IPS-NIHi11 (cell line): Measurements from ENCODE around the gene C11orf21.
"Not testable (repeated sequence)": the region's sequence is repeated elsewhere in the genome, so short reads cannot be mapped to it uniquely, and the experiment has no call there.

Source experiments
- DNase-seq: peaks from one replicate; pipeline ENCODE4 v3.0.0; 2012; ENCODE audit warnings: mixed read lengths, low spot score

The C11orf21 gene

DNA sequence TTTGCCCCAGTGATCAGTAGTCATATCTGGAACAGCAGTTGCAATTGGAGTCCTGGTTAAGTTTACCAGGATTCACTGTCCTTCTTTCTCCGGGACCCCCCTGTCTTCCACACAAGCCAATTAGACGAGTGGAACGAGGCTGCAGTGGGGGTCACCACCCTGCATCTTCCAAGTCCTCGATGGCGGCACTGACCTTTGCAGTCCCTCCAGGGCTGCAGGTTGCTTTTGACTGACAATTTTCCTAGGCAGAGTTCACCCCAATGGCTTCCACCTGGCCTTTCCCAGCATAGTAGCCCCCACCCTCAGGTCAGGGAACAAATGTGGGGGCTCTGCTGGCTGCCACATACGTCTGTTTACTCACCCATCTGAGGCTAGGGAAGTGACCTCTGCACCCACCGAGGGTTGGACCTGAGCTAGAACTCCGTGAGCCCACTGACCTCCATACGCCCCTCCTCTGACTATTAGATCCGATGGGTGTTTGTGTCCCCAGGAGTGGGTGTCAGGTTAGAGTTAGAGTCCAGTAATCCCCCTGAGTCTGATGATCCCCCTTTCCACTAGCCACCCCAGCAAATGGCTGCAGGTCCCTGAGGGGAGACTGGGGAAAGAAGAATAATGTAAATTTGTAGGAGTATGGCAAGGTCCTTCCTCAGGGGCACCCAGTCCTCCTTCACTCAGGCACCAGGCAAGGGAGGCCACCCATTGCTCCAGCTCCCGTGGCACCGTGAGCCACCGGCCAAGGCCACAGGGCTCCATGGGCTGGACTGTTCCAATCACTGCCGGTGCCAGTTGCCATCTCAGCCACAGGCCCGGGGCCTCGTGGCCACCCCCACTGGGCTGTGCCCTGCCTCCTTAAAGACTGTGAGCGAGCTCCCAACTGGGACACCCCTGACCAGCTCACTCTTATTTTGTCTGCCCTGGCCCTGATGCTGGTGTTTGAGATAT, 5.5 kb downstream of the C11orf21 start:
- DNase-seq: no peak

DNA sequence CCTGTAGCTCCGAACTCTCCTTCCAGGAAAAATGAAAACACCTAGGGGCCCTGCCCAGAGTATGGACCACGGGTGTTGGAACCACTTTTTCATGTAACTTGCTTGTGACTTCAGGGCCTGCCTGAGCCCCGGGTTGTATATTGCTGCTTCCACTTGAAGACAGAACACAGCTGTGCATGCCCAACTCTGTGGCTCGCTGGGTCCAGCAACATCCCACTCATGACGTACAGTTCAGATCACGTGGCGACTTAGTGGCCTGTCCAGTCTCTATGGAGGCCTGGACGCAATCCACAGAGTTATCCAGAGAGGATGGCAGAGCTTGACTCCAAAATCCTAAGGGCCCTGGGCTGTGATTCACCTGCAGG, 6.8 kb downstream of the C11orf21 start:
- no peak for DNase-seq

DNA sequence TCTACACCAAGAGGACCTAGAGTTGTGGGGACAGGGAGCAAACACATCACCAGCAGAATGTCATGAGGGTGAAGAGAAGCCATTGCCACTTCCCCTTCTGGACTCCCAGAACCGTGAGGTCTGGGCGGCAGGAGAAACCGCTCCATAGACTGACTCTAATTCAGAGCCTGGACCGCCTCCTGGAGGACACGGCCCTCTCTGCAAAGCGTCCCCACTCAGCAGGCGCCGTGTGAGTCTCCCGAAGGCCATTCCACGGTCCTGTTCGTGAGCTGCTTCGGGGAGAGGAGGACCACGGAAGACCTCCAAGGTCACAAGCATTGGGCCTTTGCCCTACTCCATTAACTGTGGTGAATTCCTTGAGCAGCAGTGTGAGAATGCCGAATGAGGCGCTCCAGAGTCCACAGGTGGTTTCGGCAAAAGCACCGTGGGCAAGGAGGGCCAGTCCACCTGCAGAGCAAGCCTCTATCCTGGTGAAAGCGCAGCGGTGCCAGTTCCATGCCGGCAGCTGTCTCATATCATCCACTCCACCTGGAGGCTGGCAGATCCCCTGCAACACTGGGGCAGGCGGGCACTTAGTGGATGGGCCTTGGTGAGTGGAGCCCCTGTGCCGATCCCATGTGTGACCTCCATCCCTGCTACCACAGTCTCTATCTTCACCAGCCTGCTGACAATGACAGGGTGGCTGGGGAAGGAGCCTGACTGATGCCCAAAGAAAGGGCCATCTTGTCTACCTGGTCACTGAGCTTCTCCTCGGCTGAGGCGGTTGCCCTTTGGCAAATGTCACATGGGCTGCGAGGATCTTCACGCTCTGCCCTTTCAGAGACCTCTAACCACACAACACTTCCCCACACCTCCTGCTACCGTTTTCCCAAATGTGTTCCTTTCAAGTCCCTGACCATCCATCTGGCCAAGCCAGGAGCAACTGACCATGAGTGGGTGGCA, 7.5 kb downstream of the C11orf21 start:
- DNase-seq: no peak

DNA sequence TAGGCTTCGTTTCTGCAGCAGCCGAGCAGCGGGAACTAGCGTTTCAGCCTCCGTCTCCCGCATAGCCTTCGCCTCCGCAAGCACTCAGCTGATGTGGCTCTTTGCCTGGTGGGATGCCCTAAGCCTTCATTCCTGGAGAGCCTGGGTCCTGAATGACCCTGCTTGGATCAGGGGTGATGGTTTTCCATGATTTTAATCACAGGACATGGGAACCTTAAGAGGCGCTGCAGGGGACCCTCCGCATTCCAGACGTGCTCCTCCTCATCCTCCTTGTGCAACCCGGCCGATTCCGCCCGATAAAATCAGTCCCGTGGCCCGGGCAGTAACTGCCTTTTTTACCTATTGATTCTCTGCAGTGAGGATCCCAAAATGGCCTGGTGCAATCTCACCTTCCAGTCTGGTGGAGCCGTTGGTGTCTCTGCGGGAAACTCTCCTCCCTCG, 8.2 kb downstream of the C11orf21 start:
- DNase-seq: no peak

DNA sequence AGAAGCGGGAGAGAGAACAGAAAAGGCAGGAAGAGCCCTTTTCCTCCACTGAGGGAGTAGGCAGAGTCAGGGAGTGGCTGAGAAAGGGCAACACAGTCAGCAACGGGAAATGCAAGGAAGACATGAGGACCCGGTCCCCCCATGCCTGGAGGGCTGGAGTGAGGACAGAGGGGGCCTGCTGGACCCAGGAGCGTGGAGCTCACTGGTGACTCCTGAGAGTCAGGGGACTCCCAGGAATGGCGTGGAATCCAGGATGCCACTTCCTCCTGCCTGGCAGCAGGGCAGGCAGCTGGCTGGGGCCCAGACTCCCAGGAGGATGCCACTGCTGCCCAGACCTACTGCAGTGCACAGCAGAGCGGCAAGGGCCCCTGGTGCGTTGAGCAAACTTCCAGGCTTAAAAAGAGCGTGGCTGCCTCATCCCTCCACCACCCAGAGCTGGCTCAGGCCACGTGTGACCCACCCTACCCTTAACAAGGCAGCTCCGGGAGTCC, 11.3 kb downstream of the C11orf21 start:
- DNase-seq: no peak

DNA sequence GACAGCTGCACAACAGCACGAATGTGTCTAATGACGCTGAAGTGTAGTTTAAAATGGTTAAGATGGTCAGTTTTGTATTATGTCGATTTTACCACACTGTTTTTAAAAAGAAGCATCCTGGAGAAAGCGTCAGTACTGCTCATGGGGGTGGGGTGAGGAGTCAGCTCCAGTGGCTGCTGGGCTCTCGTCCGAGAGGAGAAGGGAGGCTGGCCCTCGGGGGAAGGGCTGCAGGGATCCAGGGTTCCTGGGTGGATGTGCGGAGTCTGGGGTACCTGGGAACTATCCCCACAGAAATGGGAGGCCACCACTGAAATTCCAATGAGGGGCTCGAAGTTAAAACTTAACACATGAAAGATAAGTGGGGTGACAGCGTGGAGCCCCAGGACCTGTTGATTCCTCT, 11.9 kb downstream of the C11orf21 start:
- no peak for DNase-seq

DNA sequence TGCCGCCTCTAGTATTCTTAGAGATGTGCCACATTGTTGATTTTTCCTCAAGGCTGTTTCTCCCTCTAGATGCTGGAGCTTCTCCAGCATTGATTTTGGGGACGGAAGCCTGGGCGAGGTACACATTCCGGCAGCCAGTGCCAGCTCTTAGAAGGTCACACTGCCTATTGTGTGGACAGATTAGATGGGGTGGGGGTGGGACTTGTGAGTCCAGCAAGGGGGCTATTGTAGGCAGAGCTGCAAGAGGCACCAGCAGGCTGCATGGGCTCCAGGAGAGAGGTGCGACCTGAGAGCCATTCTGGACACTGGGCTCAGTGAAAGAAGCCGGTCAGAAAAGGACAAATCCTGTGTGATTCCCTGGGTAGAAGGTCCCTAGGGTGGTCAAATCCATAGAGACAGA, 12.4 kb downstream of the C11orf21 start:
- DNase-seq: no peak

DNA sequence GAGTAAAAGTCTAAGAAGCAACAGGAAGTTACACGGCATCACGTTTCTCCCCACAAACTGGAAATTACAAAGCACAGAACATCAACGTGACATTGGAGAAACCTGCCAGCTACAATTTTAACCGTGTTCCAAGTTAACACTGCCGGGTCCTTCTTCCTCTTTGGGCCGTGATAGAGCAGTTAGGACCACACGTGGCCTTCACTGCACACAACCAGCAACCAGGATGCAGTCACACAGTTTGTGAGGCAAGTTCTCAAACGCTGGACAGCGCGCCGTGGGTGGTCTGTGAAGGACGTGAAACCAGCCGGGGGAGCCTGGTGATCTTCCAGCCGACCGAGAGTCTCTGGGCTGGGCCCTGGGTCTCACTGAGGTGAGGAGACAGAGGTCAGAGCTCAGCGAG, 14.6 kb downstream of the C11orf21 start:
- DNase-seq: no peak

DNA sequence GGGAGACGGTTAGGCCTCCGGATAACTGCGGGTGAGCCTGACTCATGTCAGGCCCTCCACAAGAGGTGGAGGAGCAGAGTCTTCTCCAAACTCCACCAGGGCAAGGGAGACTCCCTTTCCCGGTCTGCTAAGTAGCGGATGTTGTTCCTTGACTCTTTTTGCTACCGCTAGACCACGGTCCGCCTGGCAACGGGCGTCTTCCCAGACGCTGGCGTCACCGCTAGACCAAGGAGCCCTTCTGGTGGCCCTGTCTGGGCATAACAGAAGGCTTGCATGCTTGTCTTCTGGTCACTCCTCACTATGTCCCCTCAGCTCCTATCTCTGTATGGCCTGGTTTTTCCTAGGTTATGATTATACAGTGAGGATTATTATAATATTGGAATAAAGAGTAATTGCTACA, 15.4 kb downstream of the C11orf21 start:
- not testable (repeated sequence) for DNase-seq

DNA sequence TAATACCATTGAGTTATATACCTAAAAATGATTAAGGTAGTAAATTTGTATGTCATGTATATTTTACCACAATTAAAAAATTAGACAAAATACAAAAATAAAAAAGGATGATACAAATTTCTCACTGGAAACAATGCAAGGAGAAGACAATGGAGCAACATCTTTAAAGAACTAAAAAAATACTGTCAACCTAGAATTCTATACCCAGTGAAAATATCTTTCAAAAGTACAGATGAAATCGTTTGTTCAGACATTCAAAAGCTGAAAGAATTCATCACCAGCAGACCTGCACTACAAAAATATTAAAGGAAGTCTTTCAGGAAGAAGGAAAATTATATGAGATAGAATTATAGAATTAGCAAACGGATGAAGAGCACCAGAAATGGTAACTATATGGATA, 21.5 kb downstream of the C11orf21 start:
- no peak for DNase-seq

DNA sequence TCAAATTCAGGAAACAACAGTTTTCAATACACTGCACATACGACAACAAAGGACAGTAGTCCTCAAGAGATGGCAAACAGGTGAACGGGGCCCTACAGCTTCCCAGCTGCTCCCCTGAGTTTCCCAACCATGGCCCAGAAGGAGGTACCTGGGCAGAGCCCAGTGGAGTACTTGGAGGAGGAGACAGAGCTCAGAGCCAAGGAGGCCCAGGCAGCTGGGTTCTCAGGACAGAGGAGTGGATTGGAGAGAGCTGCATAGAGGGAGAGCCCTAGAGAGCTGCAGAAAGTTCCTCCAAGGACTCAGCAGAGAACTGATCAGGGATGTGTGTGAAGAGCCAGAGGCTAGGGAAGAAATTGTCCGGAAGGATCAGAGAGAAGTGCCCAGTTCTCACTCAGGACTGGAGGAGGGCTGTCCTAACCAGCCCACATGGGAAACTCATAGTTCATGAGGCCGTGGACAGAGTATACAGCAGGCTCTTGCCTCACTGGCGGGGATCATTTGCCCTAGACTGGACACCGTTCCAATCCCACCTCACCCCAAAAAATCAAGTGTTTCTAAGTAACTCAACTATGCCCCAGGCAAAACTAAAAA, 23.7 kb downstream of the C11orf21 start:
- no peak for DNase-seq

DNA sequence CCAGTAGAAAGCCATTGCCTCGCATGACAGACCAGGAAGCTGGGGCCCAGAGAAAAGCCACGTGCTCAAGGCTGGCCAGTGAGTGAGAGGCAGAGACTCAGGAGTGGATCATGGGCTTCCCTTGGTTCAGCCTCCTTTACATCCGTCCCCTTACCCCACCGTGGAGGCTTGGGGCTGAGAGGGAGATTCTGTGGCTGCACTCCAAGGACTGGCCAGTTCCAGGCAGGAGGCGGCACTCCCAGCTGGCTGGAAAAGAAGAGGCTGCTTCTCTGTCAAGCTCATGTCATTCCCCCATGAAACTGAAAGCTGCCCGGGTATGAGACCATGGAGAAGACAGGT, 24.7 kb downstream of the C11orf21 start:
- DNase-seq: no peak

DNA sequence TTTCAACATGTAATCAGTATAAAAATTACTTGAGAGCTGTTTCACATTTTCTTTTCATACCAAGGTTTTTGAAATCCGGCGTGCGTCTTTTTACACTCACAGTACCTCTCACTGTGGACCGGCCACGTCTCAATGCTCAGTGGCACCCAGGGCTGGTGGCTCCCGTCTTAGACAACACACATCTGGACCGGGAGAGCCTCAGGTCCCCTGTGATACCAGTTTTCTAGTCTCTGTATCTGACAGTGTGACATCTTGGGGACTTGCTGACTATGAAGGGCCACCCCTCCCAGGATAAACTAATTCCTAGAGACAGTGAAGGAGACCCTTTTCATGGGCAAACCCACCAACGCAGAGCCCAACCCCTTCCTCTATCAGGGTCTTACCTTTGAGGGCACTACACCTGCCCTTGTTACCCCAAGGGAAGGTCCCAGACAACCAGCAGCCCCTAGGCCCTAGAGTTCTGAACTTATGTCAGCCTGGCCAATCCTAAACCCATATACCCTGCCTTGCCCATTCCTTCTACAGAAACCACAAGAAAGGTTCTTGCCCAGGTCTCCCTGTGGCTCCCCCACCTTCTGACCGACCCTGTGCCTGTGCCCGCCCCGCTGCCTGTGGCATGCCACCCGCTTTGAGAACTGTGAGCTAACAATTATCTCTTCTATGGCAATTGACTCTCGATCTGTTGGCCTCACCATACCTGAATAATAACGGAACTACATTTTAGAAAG, 25.3 kb downstream of the C11orf21 start:
- no peak for DNase-seq

DNA sequence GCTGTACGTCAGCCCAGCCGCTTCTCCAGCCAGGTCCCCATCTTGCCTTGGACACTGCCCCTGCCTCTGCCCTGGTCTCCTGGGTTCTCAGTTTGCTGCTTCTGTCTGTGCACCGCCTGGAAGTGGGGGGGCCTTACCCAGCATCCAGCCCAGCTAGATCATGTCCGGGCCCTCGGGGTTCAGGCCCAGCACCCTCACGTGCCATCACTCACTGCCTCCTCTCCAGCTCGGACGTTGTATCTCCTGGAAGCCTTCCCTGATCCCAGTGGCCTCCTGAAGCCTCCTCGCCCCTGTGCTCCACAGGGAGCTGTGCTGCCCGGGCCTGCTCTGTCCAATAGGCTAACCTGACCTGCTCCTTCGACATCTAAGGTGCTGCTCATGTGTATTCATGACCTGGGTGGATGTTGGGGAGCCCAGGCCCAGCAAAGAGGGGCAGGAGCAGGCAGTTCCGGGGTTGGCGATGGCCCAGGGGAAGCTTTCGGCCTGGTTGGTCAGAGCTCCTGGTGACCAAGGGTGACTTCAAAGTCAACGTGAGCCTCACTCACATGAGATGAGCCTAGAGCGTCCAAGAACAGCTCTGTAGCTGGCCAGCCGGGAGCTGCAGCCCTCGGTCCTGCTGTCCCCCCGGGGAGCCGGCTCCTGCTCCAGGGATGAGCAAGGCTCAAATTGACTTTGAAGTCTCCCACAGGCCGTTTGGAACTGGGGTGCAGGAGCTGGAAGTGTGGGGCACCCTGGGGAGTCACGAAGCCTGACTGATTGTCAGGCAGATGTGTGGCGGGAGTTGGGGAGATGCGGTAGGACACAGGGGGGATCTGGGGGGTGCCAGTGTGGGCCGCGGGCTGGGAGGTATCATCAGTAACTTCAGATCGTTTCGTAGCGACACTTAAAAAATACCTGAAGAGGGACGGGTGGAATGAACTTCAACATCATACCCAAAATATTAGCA, 26.1 kb downstream of the C11orf21 start:
- DNase-seq: no peak

DNA sequence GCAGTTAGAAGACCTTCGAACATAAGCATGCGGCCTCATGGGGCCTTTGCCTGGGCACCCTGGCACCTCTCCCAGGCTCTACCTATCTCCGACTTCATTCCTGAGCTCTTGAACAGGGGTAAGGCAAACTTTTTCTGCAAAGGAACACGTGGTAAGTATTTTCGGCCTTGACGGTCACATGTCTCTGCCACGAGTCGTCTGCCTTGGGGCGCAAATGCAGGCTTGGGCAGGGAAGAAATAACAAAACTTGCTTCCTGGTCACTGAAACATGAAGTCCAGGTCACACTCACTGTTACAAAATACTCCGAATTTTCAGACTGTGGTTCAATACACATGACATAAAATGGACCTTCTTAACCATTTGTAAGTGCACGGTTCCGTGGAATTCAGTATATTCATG, 27.9 kb downstream of the C11orf21 start:
- no peak for DNase-seq

DNA sequence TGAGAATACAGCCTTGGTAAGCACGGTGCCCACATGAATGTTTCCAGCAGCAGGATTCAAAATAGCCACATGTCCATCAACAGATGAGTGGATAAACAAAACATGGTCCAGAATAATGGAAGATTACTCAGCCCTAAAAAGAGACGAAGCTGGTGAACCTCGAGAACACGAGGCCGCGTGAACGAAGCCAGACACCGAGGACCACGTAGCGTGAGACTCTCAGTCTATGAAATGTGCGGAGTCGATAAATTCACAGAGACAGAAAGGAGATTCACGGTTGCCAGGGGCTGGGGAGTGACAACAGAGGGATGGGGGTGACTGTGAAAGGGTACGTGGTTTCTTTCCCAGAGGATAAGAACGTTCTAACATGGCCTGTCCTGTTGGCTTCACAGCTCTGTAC, 28.4 kb downstream of the C11orf21 start:
- no peak for DNase-seq

DNA sequence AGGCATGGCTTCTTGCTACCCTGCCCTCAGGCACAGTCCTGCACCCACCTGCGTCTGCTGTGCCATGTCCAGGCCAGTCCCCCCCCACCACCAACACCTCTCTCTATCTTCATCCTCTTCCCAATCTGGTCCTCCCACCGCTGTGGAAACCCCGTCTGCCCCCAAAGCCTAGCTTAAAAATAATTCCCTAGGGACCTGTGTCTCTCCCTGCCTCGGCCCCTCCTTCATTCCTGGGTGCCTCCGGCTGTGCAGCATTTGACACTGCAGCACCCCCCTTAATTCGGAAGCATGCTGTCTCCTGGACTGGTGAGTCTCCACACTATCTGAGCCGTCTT, 28.8 kb downstream of the C11orf21 start:
- no peak for DNase-seq

DNA sequence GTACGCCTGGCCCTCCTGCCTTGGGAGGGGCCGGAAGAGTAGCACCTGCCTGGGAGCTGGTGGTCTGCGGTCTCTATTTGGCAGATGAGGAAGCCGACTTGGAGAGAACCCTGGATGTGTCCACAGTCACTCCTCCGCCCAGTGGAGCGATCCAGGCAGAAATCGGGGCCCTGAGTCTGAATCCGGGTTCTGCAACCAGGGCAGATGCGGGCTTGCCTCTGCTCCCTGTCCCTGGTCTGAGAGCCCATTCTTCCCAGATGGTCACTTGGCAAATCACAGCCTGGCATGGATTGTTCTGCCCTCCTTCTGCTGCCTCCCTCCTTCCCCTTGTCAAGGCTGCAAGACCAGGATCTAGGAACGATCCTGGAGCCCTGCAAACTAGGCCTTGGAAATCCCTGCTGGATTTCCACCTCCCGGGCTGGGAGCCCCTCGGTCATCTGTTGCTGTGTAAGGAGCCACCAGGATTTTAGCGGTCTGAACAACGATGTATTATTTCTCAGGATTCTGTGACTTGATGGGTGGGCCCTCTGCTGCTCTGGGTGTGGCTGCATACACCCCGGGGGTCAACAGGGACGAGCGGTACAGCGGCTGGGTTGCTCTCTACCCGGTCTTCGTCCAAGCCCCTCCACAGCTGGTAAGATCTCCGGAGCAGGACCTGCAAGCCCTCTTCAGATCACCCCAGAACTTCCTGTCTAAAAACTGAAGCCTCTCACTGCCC, 29.3 kb downstream of the C11orf21 start:
- no peak for DNase-seq

DNA sequence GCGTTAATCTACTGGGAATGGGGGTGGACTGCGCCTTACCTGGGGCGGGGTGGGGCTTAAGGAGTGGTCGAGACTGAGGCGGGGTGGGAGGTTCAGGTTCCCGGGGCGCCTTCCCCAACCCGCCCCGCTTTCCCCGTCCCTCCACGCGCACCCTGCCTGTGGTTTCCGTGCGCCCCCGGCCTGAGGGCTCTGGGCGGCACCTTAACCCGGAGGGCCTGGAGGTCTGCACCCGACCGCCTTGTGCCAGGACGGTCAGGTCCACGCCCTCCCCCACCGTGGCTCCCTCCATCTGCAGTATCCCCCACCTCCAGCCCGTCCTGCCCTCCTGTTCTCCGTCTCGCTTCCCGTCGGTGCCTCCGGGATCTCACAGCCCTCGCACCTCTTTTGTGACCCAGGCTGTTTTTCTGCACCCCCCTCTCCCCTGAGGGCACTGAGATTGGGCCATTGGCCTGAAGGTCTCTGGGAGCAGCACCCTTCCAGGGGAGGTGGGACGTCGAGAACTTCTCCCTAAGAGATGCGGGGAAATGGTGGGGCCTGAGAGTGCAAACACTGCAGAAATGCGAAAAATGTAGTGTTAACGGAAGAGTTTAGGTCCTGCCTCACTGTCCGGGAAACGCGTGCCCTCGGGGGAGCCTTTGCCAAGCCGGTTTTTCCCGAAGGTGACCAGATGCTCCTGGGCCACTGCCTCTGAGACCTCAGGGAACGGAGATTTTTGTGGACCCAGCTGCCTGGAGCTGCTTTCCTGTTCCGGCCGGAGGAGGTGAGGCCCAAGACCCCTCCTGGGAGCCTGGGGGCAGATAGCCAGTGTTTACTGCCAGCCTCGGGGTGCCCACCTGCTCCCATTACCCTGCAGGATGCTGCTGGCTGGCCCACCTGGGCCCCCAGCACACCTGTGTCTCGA, 30.1 kb downstream of the C11orf21 start:
- DNase-seq: no peak
